Trophoblast cell (in vitro differentiated cells and primary cell): ENCODE data around the gene PCDHGB4.

Experiments used
- DNase-seq, 2 donors: peaks; one replicate each; pipeline ENCODE4 v3.0.0-alpha.2; 2016
- H2AFZ ChIP-seq: 2 replicates; pipeline ENCODE4 v1.6.1; 2013; ENCODE audit warnings: low read length, moderate library complexity, mild to moderate bottlenecking; ENCODE audit not compliant: insufficient read depth, poor library complexity
- H2AK5ac ChIP-seq: 2 replicates; pipeline ENCODE4 v1.6.1; 2013; ENCODE audit warnings: mild to moderate bottlenecking, low read length
- H2BK120ac ChIP-seq: 2 replicates; pipeline ENCODE4 v1.6.1; 2013; ENCODE audit warnings: low read length, mild to moderate bottlenecking, moderate library complexity; ENCODE audit not compliant: insufficient read depth, poor library complexity
- H2BK12ac ChIP-seq: 2 replicates; pipeline ENCODE4 v1.6.1; 2013; ENCODE audit warnings: mild to moderate bottlenecking, low read length, moderate library complexity
- H2BK5ac ChIP-seq: 2 replicates; pipeline ENCODE4 v1.6.1; 2013; ENCODE audit warnings: low read length, low read depth, moderate library complexity, mild to moderate bottlenecking; ENCODE audit not compliant: poor library complexity
- H3K14ac ChIP-seq: 2 replicates; pipeline ENCODE4 v1.6.1; 2013; ENCODE audit warnings: mild to moderate bottlenecking, low read length
- H3K18ac ChIP-seq: 2 replicates; pipeline ENCODE4 v1.6.1; 2013; ENCODE audit warnings: mild to moderate bottlenecking, low read length
- H3K23ac ChIP-seq: 2 replicates; pipeline ENCODE4 v1.6.1; 2013; ENCODE audit warnings: low read length
- H3K27ac ChIP-seq: 2 replicates; pipeline ENCODE4 v1.5.1; 2013; ENCODE audit warnings: low read depth, mild to moderate bottlenecking, inconsistent platforms, low read length, moderate library complexity
- H3K27me3 ChIP-seq: 2 replicates; pipeline ENCODE4 v1.6.1; 2013; ENCODE audit warnings: inconsistent platforms, mild to moderate bottlenecking, low read length, moderate library complexity; ENCODE audit not compliant: insufficient read depth
- H3K36me3 ChIP-seq, 2 experiments: 1 replicate in 1 of 2; 2 replicates in 1 of 2; pipeline ENCODE4 v1.6.1; 2013; ENCODE audit warnings: low read length in 2 of 2, mild to moderate bottlenecking in 2 of 2, moderate library complexity in 1 of 2; ENCODE audit not compliant: insufficient read depth in 2 of 2, control insufficient read depth in 1 of 2
- H3K4ac ChIP-seq: 2 replicates; pipeline ENCODE4 v1.6.1; 2013; ENCODE audit warnings: low read depth, mild to moderate bottlenecking, low read length, moderate library complexity
- H3K4me1 ChIP-seq, 2 experiments: 1 replicate in 1 of 2; 2 replicates in 1 of 2; pipeline ENCODE4 v1.6.1; 2013; ENCODE audit warnings: low read length in 2 of 2, mild to moderate bottlenecking in 2 of 2, moderate library complexity in 1 of 2; ENCODE audit not compliant: insufficient read depth in 2 of 2, control insufficient read depth in 1 of 2
- H3K4me2 ChIP-seq: 2 replicates; pipeline ENCODE4 v1.6.1; 2013; ENCODE audit warnings: inconsistent platforms, mild to moderate bottlenecking, low read length, moderate library complexity
- H3K4me3 ChIP-seq: 2 replicates; pipeline ENCODE4 v1.5.1; 2013; ENCODE audit warnings: mild to moderate bottlenecking, low read depth, low read length, inconsistent platforms
- H3K79me1 ChIP-seq: one replicate; pipeline ENCODE4 v1.6.1; 2013; ENCODE audit warnings: low read length
- H3K79me2 ChIP-seq: 2 replicates; pipeline ENCODE4 v1.6.1; 2013; ENCODE audit warnings: low read length, mild to moderate bottlenecking; ENCODE audit not compliant: control insufficient read depth, insufficient read depth, poor library complexity
- H3K9ac ChIP-seq: 2 replicates; pipeline ENCODE4 v1.6.1; 2013; ENCODE audit warnings: mild to moderate bottlenecking, low read length
- H3K9me3 ChIP-seq: 2 replicates; pipeline ENCODE4 v1.6.1; 2013; ENCODE audit warnings: low read depth, mild to moderate bottlenecking, control low read depth, inconsistent platforms, low read length; ENCODE audit not compliant: insufficient read depth
- H4K12ac ChIP-seq: 2 replicates; pipeline ENCODE4 v1.6.1; 2013; ENCODE audit warnings: low read depth, mild to moderate bottlenecking, low read length, moderate library complexity
- H4K8ac ChIP-seq: 2 replicates; pipeline ENCODE4 v1.6.1; 2013; ENCODE audit warnings: low read depth, mild to moderate bottlenecking, low read length, moderate library complexity
- H4K91ac ChIP-seq: one replicate; pipeline ENCODE4 v1.6.1; 2013; ENCODE audit warnings: low read depth, mild to moderate bottlenecking, low read length, moderate library complexity
- WGBS: extraction: QIAGEN DNeasy Blood & Tissue Kit; methylation state at CpG from one replicate; pipeline ENCODE4 v1.1.7; 2013; ENCODE audit warnings: missing lambda C conversion rate; ENCODE audit not compliant: insufficient read length, insufficient coverage; ENCODE audit errors: extremely low coverage; 5-methylcytosine and 5-hydroxymethylcytosine counted together

The PCDHGB4 gene

DNA sequence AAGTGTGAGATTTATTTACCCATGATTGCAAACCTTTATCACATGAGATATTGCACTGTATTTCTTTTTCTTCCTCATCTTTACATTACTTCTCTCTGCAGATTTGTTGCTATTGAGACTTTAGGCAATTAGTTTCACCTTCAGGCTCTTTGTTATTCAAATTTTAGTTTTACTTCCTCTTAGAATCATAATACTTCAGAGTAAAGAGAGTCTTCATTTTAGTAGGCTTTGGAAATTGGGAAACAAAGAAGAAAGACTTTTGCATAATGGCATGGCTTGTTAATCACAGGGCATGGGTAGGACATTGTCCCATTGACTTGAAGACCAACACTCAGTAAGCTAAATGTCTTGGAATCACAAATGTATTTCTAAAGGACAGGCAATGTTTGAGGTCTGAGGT, 24.8 kb upstream of the PCDHGB4 start:
- Histone ChIP-seq H2AK5ac (no peak overlapping the region), H3K79me2 (no peaks in the 10 kb centered on the region), H2BK120ac (no peak overlapping the region)

DNA sequence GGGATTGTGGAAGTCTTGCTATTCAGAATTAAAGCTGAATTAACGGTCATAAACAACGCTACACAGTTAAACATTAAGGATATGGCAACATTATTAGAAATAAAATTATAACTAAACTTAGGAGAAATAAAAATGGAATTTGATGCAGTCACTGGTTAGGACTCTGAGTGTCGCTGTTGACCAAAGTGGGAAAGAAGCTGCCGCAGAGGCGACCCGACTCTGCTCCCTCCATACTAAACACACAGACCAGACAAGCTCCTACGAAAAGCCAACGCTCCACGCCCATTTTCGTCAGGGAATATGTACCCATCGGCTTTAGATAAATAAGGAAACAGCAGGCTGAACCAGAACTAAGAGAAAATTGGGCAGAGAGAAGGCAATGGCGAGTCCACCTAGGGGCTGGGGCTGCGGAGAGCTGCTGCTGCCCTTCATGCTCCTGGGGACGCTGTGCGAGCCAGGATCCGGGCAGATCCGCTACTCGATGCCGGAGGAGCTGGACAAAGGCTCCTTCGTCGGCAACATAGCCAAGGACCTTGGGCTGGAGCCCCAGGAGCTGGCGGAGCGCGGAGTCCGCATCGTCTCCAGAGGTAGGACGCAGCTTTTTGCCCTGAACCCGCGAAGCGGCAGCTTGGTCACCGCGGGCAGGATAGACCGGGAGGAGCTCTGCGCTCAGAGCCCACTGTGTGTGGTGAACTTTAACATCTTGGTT, 23.4 kb upstream of the PCDHGB4 start, which contains the start of gene PCDHGA5:
Gene PCDHGA5, plus strand, starts transcription at position 211 of the 709 bp plus-strand sequence. Its CDS starts 169 bp downstream, at position 380.
- Histone ChIP-seq H3K79me1 (no peaks in the 10 kb centered on the region), H3K79me2 (no peaks in the 10 kb centered on the region), H3K27ac (no peak within 1 kb of the TSS), H2AFZ (no peak within 1 kb of the TSS), H2BK12ac (no peak within 1 kb of the TSS), H4K8ac (no peak within 1 kb of the TSS), H4K91ac (no peak within 1 kb of the TSS), H2AK5ac (no peak within 1 kb of the TSS), H3K4me3 (no peak within 1 kb of the TSS), H3K4ac (no peak within 1 kb of the TSS), H3K9me3 (peaks cover 36% of the 10 kb centered on the region), H3K9ac (peak within 1 kb of the TSS; percentile 3), H3K4me1 (no peaks in the 10 kb centered on the region), H3K27me3 (no peaks in the 10 kb centered on the region), H3K14ac (no peak within 1 kb of the TSS), H3K18ac (no peak within 1 kb of the TSS), H2BK120ac (no peak within 1 kb of the TSS), H4K12ac (no peak within 1 kb of the TSS), H3K23ac (no peak within 1 kb of the TSS), H3K4me2 (no peak within 1 kb of the TSS), H2BK5ac (no peak within 1 kb of the TSS), H3K36me3 (no peaks in the 10 kb centered on the region)
- no peak for DNase-seq
- no CpG with 5 or more reads among the region's 34 CpGs for WGBS

More for the DNA sequence above, 24.8 kb upstream of the PCDHGB4 start:
- Histone ChIP-seq H3K4me3 (no peak overlapping the region), H3K36me3 (no peaks in the 10 kb centered on the region), H3K27ac (no peak overlapping the region), H4K12ac (no peak overlapping the region), H3K79me1 (no peaks in the 10 kb centered on the region), H3K9ac (no peak overlapping the region), H4K8ac (no peak overlapping the region), H3K4me1 (no peaks in the 10 kb centered on the region), H3K14ac (no peak overlapping the region), H3K4ac (no peak overlapping the region), H2BK12ac (no peak overlapping the region), H3K23ac (no peak overlapping the region), H3K9me3 (peaks cover 36% of the 10 kb centered on the region), H4K91ac (no peak overlapping the region), H2AFZ (no peak overlapping the region), H3K4me2 (no peak overlapping the region), H3K27me3 (no peaks in the 10 kb centered on the region), H2BK5ac (no peak overlapping the region), H3K18ac (no peak overlapping the region)
- no peak for DNase-seq

DNA sequence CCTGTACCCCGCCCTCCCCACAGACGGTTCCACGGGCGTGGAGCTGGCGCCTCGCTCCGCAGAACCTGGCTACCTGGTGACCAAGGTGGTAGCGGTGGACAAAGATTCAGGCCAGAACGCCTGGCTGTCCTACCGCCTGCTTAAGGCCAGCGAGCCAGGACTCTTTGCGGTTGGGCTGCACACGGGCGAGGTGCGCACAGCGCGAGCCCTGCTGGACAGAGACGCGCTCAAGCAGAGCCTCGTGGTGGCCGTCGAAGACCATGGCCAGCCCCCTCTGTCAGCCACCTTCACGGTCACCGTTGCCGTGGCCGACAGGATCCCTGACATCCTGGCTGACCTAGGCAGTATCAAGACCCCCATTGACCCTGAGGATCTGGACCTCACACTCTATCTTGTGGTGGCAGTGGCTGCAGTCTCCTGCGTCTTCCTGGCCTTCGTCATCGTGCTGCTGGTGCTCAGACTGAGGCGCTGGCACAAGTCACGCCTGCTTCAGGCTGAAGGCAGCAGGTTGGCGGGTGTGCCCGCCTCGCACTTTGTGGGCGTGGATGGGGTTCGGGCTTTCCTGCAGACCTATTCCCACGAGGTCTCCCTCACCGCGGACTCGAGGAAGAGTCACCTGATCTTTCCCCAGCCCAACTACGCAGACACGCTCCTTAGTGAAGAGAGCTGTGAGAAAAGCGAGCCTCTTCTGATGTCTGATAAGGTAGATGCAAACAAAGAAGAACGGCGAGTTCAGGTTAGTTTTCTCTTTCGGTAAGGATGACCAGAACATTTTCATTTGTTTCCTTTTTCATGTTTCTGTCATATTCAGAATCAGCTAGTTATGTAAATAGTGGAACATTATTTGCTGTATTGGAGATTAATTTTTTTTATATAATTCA, 21.2 kb upstream of the PCDHGB4 start:
- Histone ChIP-seq H4K91ac (no peak overlapping the region), H3K79me2 (no peaks in the 10 kb centered on the region), H3K14ac (no peak overlapping the region), H3K4ac (no peak overlapping the region), H3K4me3 (no peak overlapping the region), H3K23ac (no peak overlapping the region), H2BK120ac (no peak overlapping the region), H3K9ac (no peak overlapping the region), H3K27me3 (no peaks in the 10 kb centered on the region), H3K18ac (no peak overlapping the region), H3K9me3 (peaks cover 34% of the 10 kb centered on the region), H2AK5ac (no peak overlapping the region), H2BK5ac (no peak overlapping the region), H2AFZ (no peak overlapping the region), H4K12ac (no peak overlapping the region), H3K36me3 (peaks cover 2 to 3% of the 10 kb centered on the region in 2 experiments), H3K4me2 (no peak overlapping the region), H4K8ac (no peak overlapping the region), H3K79me1 (no peaks in the 10 kb centered on the region), H2BK12ac (no peak overlapping the region), H3K4me1 (no peaks in the 10 kb centered on the region), H3K27ac (no peak overlapping the region)
- WGBS: no CpG with 5 or more reads among the region's 46 CpGs
- DNase-seq: no peak

DNA sequence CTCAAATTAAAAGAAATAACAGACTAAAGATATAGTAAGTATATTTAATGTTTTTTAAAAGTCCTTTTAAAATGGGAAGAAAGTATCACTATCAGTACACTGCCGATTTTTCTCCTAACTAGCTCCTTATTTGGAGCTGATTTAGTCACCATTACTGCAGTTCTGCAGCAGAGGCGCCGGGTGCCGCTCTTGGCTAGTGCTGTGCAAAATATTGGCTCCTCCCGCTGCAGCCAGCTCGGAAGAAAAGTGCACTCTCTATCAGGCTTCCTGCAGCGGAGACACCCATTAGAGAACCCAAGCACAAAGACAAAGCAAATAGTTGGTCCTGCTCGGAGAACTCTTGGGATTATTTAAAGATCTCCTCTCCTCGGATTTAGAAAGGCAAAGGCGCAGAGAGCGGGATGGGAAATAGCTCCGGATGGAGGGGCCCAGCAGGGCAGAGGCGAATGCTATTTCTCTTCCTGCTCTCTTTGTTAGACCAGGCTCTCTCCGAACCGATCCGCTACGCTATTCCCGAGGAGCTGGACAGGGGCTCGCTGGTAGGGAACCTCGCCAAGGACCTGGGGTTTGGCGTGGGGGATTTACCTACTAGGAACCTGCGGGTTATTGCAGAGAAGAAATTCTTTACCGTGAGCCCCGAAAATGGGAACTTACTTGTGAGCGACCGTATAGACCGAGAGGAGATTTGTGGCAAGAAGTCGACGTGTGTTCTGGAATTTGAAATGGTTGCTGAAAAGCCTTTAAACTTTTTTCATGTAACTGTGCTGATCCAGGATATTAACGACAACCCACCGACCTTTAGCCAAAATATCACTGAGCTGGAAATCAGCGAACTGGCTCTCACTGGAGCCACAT, 17.3 kb upstream of the PCDHGB4 start, which contains the start of gene PCDHGB3:
Gene PCDHGB3, plus strand, starts transcription at position 249 of the 855 bp plus-strand sequence. Its CDS starts 153 bp downstream, at position 402.
- H3K36me3 ChIP-seq: peaks cover 2 to 3% of the 10 kb centered on the region in 2 experiments
- no peak within 1 kb of the TSS for H2BK5ac ChIP-seq
- H3K18ac ChIP-seq: no peak within 1 kb of the TSS
- no peak within 1 kb of the TSS for H4K91ac ChIP-seq
- H3K4ac ChIP-seq: no peak within 1 kb of the TSS
- no peak for DNase-seq
- no peak within 1 kb of the TSS for H2AK5ac ChIP-seq
- H3K4me3 ChIP-seq: no peak within 1 kb of the TSS
- no peak within 1 kb of the TSS for H3K23ac ChIP-seq
- no peak within 1 kb of the TSS for H3K14ac ChIP-seq
- H2BK120ac ChIP-seq: no peak within 1 kb of the TSS
- no peak within 1 kb of the TSS for H3K4me2 ChIP-seq
- no peak within 1 kb of the TSS for H4K12ac ChIP-seq
- H3K9ac ChIP-seq: no peak within 1 kb of the TSS
- no peaks in the 10 kb centered on the region for H3K27me3 ChIP-seq
- H2BK12ac ChIP-seq: no peak within 1 kb of the TSS
- no peak within 1 kb of the TSS for H2AFZ ChIP-seq
- no peaks in the 10 kb centered on the region for H3K79me1 ChIP-seq
- no peak within 1 kb of the TSS for H4K8ac ChIP-seq
- H3K27ac ChIP-seq: no peak within 1 kb of the TSS
- H3K79me2 ChIP-seq: no peaks in the 10 kb centered on the region
- H3K9me3 ChIP-seq: peaks cover 38% of the 10 kb centered on the region
- H3K4me1 ChIP-seq: no peaks in the 10 kb centered on the region
- WGBS: no CpG with 5 or more reads among the region's 32 CpGs
